ENCODE measurements around the gene UBALD1. TPM values are rescaled to one million over a fixed set of nuclear protein-coding genes. Genes with fewer than 3 reads are reported as not detected.

Gene UBALD1
- polyA plus RNA-seq, 1 donor from 2014 or later = 6.7 TPM

DNA sequence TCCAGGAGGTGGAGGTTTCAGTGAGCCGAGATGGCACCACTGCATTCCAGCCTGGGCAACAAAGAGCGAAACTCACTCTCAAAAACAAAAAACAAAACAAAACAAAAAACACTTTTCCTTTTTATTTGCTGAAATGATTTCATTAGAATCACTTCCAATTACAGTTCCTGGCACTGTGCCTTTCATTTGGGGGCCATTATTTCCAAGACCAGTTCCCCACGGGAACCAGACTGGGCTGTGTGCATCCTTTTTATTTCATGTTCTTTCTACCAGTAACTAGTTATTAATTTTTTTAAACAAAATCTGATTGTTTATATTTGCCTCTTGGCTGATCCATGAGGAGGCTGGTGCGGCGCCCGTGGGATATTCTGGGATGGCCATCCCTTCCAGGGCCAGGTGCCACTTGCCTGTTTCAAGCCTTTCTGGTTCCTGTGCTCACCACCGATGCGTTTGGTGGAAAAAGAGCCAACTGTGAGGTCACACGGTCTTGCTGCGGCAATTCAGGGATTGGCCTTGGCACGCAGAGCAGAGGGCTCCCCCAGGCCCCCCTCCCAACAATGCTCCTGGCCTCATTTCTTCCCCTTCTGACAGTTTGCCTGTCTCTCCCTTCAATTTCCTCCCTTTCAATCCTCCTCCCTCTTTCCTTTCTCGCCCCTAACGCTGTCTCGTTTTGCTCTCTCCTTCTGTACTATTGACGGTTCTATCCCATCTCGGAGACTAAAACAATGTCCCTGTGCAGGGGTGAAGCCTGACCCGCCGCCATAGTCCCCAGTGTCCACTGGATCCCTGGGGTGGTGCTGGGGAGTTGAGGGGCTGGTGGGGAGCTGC, 13.4 kb downstream of the UBALD1 start:
- Mint-ChIP-seq H3K27ac (peak overlapping the region in 2 of 3 donors; percentile 39 to 60), H3K4me3 (no peak overlapping the region)

DNA sequence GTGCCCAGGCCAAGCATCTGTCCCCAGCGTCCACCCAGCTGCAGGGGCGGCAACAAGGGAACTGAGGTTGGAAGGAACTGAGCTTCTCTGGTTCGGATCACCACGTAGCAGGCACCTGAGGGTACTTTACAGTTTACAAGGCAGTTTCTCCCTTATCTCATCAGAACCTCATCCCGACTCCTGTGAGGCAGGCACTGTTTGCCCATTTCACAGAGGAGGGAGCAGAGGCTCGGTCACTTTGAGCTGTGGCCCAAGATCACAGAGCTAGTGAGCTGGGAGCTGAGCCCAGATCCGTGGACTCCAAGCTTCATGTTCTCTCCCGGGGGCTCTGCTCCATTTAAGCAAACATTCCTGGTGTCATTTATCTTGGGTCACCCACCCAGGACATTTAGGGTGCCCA, 15.1 kb downstream of the UBALD1 start:
- Mint-ChIP-seq H3K4me3 (peak overlapping the region in 1 of 4 donors; percentile 47), H3K4me1 (peaks cover 0 to 1% (median 0%) of the 10 kb centered on the region in 3 donors), H3K9me3 (no peaks in the 10 kb centered on the region), H3K36me3 (no peaks in the 10 kb centered on the region), H3K27me3 (peaks cover 2% of the 10 kb centered on the region), H3K27ac (no peak overlapping the region)

More for the DNA sequence above, 13.4 kb downstream of the UBALD1 start:
- Mint-ChIP-seq H3K4me1 (no peaks in the 10 kb centered on the region), H3K36me3 (no peaks in the 10 kb centered on the region), H3K27me3 (no peaks in the 10 kb centered on the region), H3K9me3 (no peaks in the 10 kb centered on the region)

DNA sequence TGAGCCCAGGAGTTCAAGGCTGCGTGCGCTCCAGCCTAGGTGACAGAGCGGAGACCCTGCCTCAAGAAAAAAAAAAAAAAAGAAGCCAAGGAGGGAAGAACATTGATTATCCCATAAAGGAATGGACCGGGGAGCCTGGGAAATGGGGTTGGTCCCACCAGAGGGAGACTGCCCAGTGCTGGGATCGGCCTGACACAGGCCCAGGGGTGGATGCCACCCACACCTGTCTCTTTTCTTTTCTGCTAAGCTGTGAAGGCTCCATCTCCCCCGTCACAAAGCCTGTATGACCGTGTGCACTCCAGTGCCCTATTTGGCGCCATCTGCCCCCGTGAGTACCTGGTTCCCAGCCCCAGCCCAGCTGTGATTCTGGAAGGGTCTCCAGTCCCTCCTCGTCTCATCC, 15.7 kb downstream of the UBALD1 start:
- peaks cover 2% of the 10 kb centered on the region for H3K27me3 Mint-ChIP-seq
- H3K4me1 Mint-ChIP-seq = peaks cover 0 to 1% (median 0%) of the 10 kb centered on the region in 3 donors
- H3K36me3 Mint-ChIP-seq = no peaks in the 10 kb centered on the region
- no peaks in the 10 kb centered on the region for H3K9me3 Mint-ChIP-seq
- peak overlapping the region in 1 of 3 donors; percentile 35 for H3K27ac Mint-ChIP-seq
- no peak overlapping the region for H3K4me3 Mint-ChIP-seq

DNA sequence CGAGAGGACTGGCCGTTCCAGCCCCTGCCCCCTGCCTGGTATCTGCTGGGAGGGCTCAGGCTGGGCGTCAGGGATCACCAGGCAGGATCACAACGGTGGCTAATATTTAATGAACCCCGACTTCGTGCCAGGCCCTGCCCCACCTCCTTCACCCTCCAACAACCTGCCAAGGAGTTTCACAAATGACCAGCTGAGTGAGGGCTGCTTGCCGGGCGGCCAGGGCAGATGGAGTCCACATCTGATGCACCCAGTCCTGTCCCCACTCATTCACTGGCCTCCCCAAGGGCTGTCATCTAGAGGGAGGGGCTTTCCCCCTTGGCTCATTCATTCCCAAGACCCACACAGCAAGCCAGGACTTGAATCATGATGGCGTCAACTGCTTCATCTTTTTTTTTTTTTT, 17.5 kb downstream of the UBALD1 start:
- Mint-ChIP-seq H3K4me1 (peaks cover 0 to 1% (median 0%) of the 10 kb centered on the region in 3 donors), H3K36me3 (no peaks in the 10 kb centered on the region), H3K27me3 (peaks cover 3% of the 10 kb centered on the region), H3K9me3 (no peaks in the 10 kb centered on the region), H3K4me3 (no peak overlapping the region), H3K27ac (no peak overlapping the region)

DNA sequence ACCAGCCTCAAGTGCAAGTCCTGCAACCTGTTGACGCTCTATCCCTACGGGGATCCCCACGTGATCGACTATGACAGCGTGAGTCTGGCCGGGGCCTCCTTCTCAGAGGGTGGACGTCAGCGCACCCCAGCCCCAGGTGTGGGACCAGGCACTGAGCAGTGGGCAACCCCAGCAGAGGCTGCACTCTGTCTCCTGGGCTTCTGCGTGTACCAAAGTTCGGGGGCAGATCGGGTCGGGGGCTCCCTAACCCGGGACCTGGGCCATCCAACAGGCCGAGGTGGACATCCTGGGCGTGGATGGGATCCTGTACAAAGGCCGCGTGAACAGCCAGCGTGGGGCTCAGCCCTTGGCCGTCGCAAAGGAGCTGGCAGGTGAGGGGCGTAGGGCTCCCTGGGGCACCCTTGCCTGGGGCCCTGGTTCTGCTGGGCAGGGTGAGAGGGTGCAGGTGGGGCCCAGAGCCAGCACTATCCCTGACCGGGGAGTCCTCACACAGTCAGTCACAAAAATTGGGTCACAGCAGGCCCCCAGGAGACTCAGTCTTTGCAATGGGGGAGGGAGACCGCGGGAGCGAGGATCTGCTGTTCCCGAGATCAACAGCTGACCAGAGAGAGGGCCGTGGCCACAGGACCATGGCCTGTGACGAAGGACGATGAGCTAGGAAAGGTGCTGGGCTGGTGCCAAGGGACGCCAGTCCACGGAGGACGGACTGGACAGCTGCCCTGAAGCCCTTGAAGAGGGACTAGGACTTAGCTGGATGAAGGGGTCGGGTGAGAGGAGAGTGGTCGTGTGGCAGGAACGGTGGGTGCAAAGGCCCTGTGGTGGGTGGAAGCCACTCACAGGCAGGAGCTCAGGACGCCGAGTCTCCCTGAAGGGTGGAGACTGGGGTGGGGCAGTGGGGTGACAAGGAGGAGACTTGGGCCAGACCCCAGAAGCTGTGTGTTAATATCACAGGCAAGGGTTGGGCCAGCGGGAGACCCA, 20.0 kb downstream of the UBALD1 start:
- peaks cover 0 to 1% (median 0%) of the 10 kb centered on the region in 3 donors for H3K4me1 Mint-ChIP-seq
- H3K4me3 Mint-ChIP-seq = no peak overlapping the region
- no peaks in the 10 kb centered on the region for H3K36me3 Mint-ChIP-seq
- H3K27ac Mint-ChIP-seq = no peak overlapping the region
- H3K27me3 Mint-ChIP-seq = peaks cover 3% of the 10 kb centered on the region
- H3K9me3 Mint-ChIP-seq = no peaks in the 10 kb centered on the region

DNA sequence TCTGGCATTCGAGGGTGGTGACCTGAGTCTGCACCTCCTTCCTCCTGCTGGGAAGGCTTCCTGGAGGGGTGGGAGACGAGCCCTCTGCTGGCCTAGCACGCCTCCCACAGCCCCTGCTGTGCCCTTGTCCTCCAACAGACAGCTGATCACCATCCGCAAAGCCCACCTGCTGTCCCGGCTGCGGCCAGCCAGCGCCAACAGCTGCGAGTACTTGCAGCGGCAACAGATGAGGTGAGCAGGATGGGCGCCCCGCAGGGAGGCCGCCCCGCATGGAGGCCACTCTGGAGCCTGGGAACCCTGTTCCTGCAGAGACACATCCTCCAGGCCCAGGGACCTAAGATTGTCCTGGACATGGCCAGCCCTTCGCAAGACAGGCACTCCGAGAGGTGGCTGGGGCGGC, 21.6 kb downstream of the UBALD1 start:
- Mint-ChIP-seq H3K4me3 (no peak overlapping the region), H3K9me3 (peaks cover 0 to 2% (median 1%) of the 10 kb centered on the region in 3 donors), H3K4me1 (peaks cover 0 to 1% (median 0%) of the 10 kb centered on the region in 3 donors), H3K27ac (no peak overlapping the region), H3K27me3 (peaks cover 5% of the 10 kb centered on the region), H3K36me3 (no peaks in the 10 kb centered on the region)

DNA sequence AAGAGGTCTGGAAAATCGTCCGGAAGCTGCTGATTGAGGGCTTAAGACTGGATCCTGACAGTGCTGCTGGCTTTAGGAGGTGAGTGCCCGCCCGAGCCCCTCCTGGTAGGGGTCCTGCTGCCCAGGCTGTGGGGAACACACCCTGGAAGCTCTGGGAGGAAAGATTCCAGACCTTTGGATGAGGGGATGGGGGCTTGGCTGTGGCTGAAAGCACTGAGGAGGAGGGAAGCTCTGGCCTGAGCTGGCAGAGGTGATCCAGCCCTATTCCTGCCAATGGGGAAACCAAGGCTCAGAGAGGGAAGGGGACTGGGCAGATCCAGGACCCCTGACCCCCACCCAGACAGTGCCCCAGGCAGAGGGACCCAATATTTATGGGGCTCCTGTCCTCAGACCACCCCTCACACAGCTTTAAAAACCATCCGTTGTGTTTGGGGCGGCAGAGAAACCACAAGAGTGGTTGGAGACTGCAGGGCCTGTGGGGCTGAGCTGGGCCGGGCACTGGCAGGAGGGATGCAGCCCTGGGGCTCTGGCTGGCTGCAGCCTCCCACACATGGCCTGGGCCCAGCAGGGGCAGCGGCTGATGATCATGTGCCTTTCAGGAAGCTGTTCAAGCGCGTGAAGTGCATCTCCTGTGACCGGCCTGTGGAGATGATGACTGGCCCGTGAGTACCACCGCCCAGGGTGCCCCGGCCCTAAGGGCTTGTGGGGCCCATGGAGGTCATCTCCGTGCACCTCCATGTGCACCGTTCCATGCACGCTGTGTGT, 22.8 kb downstream of the UBALD1 start:
- Mint-ChIP-seq H3K36me3 (no peaks in the 10 kb centered on the region), H3K4me1 (peaks cover 0 to 1% (median 0%) of the 10 kb centered on the region in 3 donors), H3K27ac (no peak overlapping the region)

DNA sequence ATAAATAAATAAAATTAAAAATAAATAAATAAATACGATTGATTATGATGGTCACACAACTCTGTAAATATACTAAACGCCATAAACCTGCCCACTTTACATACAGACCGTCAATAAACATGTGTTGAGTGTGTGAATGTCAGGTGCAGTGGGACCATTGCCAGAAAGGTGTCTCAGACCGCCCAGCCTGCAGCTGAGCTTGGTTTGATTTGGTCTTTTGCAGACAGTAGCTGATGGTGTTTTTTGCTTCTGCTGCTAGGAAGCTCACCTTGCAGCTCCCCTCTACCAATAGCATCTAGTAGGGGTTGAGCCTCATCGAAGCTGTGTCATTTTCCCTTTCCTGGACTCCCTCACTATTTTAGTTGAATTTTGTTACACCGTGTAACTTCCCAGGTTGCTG, 23.5 kb downstream of the UBALD1 start:
- Mint-ChIP-seq H3K27ac (no peak overlapping the region), H3K4me1 (peaks cover 0 to 1% (median 0%) of the 10 kb centered on the region in 3 donors), H3K36me3 (no peaks in the 10 kb centered on the region), H3K9me3 (peaks cover 0 to 3% (median 2%) of the 10 kb centered on the region in 3 donors), H3K27me3 (peaks cover 10% of the 10 kb centered on the region), H3K4me3 (no peak overlapping the region)

More for the DNA sequence above, 22.8 kb downstream of the UBALD1 start:
- H3K4me3 Mint-ChIP-seq = no peak overlapping the region
- H3K9me3 Mint-ChIP-seq = peaks cover 0 to 3% (median 2%) of the 10 kb centered on the region in 3 donors
- peaks cover 6% of the 10 kb centered on the region for H3K27me3 Mint-ChIP-seq

DNA sequence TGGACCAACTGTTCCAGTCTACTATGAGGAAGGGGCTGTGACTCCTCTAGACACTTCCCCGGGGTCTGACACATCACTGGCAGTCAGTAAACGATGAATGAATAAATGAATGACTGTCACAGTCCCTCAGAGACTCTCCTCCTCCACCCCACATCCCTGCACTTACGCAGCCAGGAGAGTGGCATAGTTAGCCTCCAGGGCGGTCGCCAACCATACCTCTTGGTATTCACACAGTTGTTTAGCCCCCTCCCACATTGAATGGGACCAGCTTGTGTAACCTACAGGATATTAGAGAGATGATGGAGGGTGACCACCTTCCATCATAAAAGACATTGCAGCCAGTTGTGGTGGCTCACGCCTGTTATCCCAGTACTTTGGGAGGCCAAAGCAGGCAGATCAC, 25.7 kb downstream of the UBALD1 start:
- no peak overlapping the region for H3K4me3 Mint-ChIP-seq
- no peaks in the 10 kb centered on the region for H3K36me3 Mint-ChIP-seq
- peaks cover 0 to 3% (median 2%) of the 10 kb centered on the region in 3 donors for H3K9me3 Mint-ChIP-seq
- H3K4me1 Mint-ChIP-seq = peaks cover 0 to 3% (median 3%) of the 10 kb centered on the region in 3 donors
- no peak overlapping the region for H3K27ac Mint-ChIP-seq
- peaks cover 16% of the 10 kb centered on the region for H3K27me3 Mint-ChIP-seq

DNA sequence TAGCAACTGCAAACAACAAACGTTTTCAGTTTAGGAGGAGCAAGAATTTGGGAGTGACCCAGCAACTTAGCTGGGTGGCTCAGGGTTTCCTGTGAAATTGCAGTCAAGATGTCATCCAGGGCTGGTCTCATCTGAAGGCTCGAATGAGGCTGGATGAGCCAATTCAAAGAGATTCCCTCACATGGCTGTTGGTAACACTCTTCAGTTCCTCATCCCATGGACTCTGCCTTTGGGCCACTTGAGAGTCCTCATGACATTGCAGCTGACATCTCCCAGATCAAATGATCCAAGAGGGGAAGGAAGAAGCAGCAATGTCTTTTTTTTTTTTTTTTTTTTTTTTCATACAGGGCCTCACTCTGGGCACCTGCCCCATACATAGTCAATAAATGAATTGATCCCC, 26.3 kb downstream of the UBALD1 start:
- Mint-ChIP-seq H3K27ac (no peak overlapping the region), H3K27me3 (peaks cover 16% of the 10 kb centered on the region), H3K4me1 (peaks cover 0 to 3% (median 3%) of the 10 kb centered on the region in 3 donors), H3K4me3 (no peak overlapping the region), H3K9me3 (peaks cover 0 to 3% (median 2%) of the 10 kb centered on the region in 3 donors), H3K36me3 (no peaks in the 10 kb centered on the region)

DNA sequence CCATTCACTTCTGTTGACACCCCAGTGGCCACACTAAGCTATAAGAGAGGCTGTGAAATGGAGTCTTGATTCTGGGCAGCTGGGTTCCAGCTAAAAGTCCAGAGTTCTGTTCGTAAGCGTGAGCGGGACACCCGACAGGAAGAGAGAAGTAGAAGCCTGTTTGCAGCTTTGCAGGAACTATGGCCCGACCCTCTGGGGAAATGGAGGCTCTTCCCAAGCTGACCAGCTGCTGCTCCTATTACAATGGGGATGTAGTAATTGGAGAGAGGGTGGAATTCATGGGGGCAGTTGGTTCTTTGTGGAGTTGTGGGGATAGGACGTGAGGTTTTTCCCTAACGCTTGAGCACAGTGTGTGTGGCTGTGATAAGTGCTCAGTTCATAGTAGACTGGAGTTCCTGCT, 28.4 kb downstream of the UBALD1 start:
- H3K27ac Mint-ChIP-seq = no peak overlapping the region

DNA sequence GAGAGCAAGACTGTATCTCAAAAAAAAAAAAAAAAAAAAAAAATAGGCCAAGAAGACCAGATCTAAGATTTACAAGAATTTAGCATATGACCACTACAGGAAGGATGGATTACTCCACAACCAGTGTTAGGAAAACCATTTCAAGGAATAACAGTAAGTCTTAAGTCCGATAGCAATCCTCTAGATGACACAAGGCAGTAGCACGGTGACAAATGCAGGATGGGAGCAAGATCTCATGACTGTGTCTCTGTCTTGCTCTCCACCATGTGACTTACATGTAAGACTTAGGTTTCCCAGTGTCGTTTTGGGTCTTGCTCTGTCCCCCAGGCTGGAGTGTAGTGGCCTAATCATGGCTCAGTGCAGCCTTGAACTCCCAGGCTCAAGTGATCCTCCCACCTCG, 30.8 kb downstream of the UBALD1 start:
- Mint-ChIP-seq H3K27ac (no peak overlapping the region), H3K9me3 (peaks cover 0 to 3% (median 2%) of the 10 kb centered on the region in 3 donors), H3K27me3 (peaks cover 14% of the 10 kb centered on the region), H3K4me1 (peaks cover 0 to 3% (median 3%) of the 10 kb centered on the region in 3 donors), H3K4me3 (no peak overlapping the region), H3K36me3 (no peaks in the 10 kb centered on the region)

More for the DNA sequence above, 28.4 kb downstream of the UBALD1 start:
- no peak overlapping the region for H3K4me3 Mint-ChIP-seq
- peaks cover 0 to 3% (median 2%) of the 10 kb centered on the region in 3 donors for H3K9me3 Mint-ChIP-seq
- H3K27me3 Mint-ChIP-seq = peaks cover 14% of the 10 kb centered on the region
- peaks cover 0 to 3% (median 3%) of the 10 kb centered on the region in 3 donors for H3K4me1 Mint-ChIP-seq
- no peaks in the 10 kb centered on the region for H3K36me3 Mint-ChIP-seq

DNA sequence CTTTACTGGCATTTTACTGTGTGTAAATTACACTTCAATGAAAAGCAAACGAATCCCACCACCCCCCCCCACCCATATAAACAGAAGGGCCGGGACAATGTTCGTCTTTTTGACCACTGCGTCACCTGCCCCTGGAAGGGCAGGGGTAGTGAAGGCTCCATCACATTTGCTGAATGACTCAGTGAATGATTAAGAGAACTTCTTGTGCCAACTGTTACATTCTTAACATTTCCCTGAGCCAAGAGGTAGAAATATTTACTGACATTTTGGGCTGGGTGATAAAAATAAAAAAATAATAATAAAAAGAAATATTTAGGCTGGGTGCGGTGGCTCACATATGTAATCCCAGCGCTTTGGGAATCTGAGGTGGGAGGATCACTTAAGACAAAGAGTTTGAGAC, 34.4 kb downstream of the UBALD1 start:
- Mint-ChIP-seq H3K4me3 (no peak overlapping the region), H3K36me3 (no peaks in the 10 kb centered on the region), H3K27ac (no peak overlapping the region), H3K27me3 (no peaks in the 10 kb centered on the region), H3K9me3 (no peaks in the 10 kb centered on the region), H3K4me1 (peaks cover 0 to 1% (median 0%) of the 10 kb centered on the region in 3 donors)

DNA sequence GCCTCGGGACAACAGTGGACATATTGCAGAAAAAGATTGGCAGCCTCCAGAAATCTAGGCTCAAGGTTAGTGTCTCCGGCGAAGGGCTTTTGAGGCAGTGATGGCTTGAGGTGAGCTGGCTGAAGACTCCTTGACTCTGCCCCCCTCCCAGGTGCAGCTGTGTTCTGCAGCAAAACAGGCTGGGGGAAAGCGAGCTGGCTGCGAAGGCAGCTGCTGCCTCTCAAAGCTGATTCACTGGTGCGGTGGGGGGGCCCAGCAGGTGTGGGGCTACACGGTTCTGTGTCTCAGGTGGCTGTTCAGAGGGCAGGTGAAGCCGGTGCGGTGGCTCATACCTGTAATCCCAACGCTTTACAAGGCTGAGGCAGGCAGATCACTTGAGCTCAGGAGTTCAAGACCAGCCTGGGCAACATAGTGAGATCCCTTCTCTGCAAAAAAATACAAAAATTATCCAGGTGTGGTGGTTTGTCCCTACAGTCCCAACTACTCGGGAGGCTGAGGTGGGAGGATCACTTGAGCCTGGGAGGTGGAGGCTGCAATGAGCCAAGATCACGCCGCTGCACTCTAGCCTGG, 35.6 kb downstream of the UBALD1 start:
- H3K27ac Mint-ChIP-seq = no peak overlapping the region
- no peaks in the 10 kb centered on the region for H3K9me3 Mint-ChIP-seq
- no peaks in the 10 kb centered on the region for H3K27me3 Mint-ChIP-seq

More for the DNA sequence above, 35.6 kb downstream of the UBALD1 start:
- no peak overlapping the region for H3K4me3 Mint-ChIP-seq
- no peaks in the 10 kb centered on the region for H3K4me1 Mint-ChIP-seq
- H3K36me3 Mint-ChIP-seq = no peaks in the 10 kb centered on the region

Data from IgD-negative memory B cell (primary cell).